Small intestine (tissue), 7 donors: Measurements from ENCODE around the gene RHOV. TPM values are rescaled to one million over a fixed set of nuclear protein-coding genes. Genes with fewer than 3 reads are reported as not detected.

ENCODE experiments used
- DNase-seq, 2 donors: peaks; one replicate each; pipeline versions ENCODE4 v3.0.0 to v3.0.0-alpha.2; 2013
- FAIRE-seq: peaks from 2 replicates; lab custom pipeline; 2012; peaks lifted over from hg19 to GRCh38; lab: Jason Lieb, UNC
- H3K27ac ChIP-seq, 3 donors: one replicate each; pipeline ENCODE4 v1.5.1; 2013; ENCODE audit warnings: low read length in 2 of 3, mild to moderate bottlenecking in 2 of 3, control low read depth in 1 of 3, inconsistent platforms in 1 of 3, low read depth in 1 of 3, moderate library complexity in 1 of 3
- H3K27me3 ChIP-seq, 3 donors: one replicate each; pipeline ENCODE4 v1.6.1; 2013; ENCODE audit warnings: low read length in 3 of 3, inconsistent platforms in 1 of 3; ENCODE audit not compliant: control insufficient read depth in 3 of 3, insufficient read depth in 3 of 3
- H3K36me3 ChIP-seq, 3 donors: one replicate each; pipeline ENCODE4 v1.6.1; 2013; ENCODE audit warnings: low read length in 3 of 3, inconsistent platforms in 1 of 3, low read depth in 1 of 3, mild to moderate bottlenecking in 1 of 3, moderate library complexity in 1 of 3; ENCODE audit not compliant: control insufficient read depth in 3 of 3, insufficient read depth in 2 of 3
- H3K4me1 ChIP-seq, 3 donors: one replicate each; pipeline ENCODE4 v1.6.1; 2013; ENCODE audit warnings: low read length in 2 of 3, inconsistent platforms in 1 of 3, low read depth in 1 of 3, mild to moderate bottlenecking in 1 of 3, moderate library complexity in 1 of 3; ENCODE audit not compliant: control insufficient read depth in 3 of 3, insufficient read depth in 2 of 3
- H3K4me3 ChIP-seq, 3 donors: one replicate each; pipeline ENCODE4 v1.5.1; 2013; ENCODE audit warnings: low read length in 3 of 3, control low read depth in 1 of 3, inconsistent platforms in 1 of 3, low read depth in 1 of 3, mild to moderate bottlenecking in 1 of 3, moderate library complexity in 1 of 3
- H3K9me3 ChIP-seq, 2 donors: one replicate each; pipeline ENCODE4 v1.6.1; 2013; ENCODE audit warnings: low read depth in 1 of 2, low read length in 1 of 2; ENCODE audit not compliant: control insufficient read depth in 2 of 2, insufficient read depth in 1 of 2
- WGBS, 3 donors: extraction: QIAGEN DNeasy Blood & Tissue Kit; methylation state at CpG; one replicate each; pipeline ENCODE4 v1.1.7; 2013; 5-methylcytosine and 5-hydroxymethylcytosine counted together
- polyA plus RNA-seq, 4 donors: library from polyadenylated mRNA; stranded (reverse) in 3 of 4; unstranded in 1 of 4; fragments of 200-250 nt in 3 of 4; fragments of 120-200 nt in 1 of 4; gene quantifications; one replicate each; pipeline versions ENCODE4 v1.2.1 to v1.2.3, GENCODE V29; 2013
- donor health status: healthy with polysubstance abuse.
- donor health status: control.
- donor health status: control.
- donor health status: Bipolar disorder and iron deficiency.
- donor health status: healthy.

The RHOV gene
- polyA plus RNA-seq, 4 donors: 0.67 to 1.9 (median 1.6) TPM

DNA sequence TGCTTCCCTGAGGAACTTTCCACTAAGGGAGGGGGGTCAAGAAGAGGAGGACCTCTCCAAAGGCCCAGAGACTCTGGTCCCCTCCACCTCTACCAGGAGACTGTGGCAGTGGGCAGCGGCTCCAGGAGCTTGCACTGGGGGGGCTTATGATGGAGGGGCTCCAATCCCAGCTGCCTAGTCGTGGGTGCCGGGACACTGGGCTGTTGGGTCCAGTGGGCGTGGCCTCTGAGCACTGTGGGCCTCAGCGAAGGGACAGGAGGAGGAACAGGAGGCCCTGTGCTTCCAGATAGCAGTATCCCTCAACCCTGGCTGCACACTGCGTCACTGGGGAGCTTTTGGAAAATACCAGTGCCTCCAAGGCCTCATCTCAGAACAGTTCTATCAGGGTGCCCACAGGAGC, 41.6 kb upstream of the RHOV start:
- DNase-seq (no peak), FAIRE-seq (no peak)
- H3K4me3 ChIP-seq: no peak overlapping the region
- H3K9me3 ChIP-seq: no peaks in the 10 kb centered on the region
- no peak overlapping the region for H3K27ac ChIP-seq
- no peaks in the 10 kb centered on the region for H3K27me3 ChIP-seq
- H3K36me3 ChIP-seq: peaks cover 0 to 3% (median 0%) of the 10 kb centered on the region in 3 donors
- 56 to 68% (median 63%) methylated on average over 5 to 6 of the region's 6 CpGs for WGBS, 3 donors
- H3K4me1 ChIP-seq: peaks cover 0 to 29% (median 0%) of the 10 kb centered on the region in 3 donors

DNA sequence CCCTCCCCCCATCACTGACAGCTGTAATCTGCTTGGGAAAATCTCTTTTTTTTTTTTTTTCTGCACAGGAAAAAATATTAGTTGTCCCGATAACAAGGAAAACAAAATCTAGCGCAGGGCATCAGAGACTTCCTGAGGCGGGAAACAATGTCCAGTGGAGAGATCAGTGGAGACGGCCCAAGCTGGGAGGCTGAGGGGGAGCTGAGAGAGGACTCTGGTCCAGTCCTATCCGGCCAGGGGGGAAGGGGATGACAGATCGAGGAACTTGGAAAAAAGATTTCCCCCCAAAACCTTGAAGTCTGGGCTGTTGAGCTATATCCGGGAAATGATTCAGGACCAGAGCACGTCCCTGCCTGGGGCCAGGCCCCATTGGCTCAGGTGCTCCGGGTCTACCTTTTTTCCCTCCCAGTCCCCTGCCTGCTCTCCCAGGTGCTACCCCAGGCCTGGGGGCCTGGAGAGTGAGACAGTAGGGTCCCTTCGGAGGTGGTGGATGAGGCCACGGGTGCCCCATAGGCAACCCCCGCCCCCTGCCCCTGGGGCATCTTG, 41.2 kb upstream of the RHOV start:
- Histone ChIP-seq H3K36me3 (peaks cover 0 to 3% (median 0%) of the 10 kb centered on the region in 3 donors), H3K4me1 (peaks cover 0 to 30% (median 0%) of the 10 kb centered on the region in 3 donors), H3K9me3 (no peaks in the 10 kb centered on the region), H3K4me3 (no peak overlapping the region), H3K27me3 (no peaks in the 10 kb centered on the region), H3K27ac (no peak overlapping the region)
- 79 to 90% (median 85%) methylated on average over 12 of the region's 12 CpGs for WGBS, 3 donors
- DNase-seq: no peak
- FAIRE-seq: no peak

DNA sequence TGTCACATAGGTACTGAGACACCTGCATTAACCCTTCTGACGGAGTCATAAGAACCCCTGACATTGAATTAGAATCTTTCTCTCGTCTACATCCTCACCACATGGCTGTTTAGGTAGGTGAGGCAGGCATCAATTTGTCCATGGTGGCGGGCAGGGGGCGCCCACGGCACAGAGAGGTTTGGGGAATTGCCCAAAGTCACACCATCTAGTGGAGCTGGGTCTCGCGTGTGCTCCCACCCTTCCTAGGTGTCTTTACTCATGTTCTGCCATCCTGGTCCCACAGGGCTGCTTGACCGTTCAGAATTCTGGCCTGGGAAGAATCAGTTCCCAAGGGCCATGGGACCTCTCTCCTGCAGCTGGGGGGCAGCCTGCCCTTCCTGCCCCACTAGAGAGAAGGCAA, 40.5 kb upstream of the RHOV start:
- Histone ChIP-seq H3K4me3 (no peak overlapping the region), H3K27ac (no peak overlapping the region), H3K9me3 (no peaks in the 10 kb centered on the region), H3K27me3 (no peaks in the 10 kb centered on the region), H3K4me1 (peaks cover 0 to 37% (median 6%) of the 10 kb centered on the region in 3 donors), H3K36me3 (peaks cover 0 to 3% (median 0%) of the 10 kb centered on the region in 3 donors)
- DNase-seq (no peak), FAIRE-seq (no peak)
- WGBS, 3 donors: 87 to 89% (median 88%) methylated on average over 8 of the region's 8 CpGs

GRCh38 chr15:40914013-40914412, 40.0 kb upstream of the RHOV start:
- FAIRE-seq: no peak
- Histone ChIP-seq H3K27ac (no peak overlapping the region), H3K9me3 (no peaks in the 10 kb centered on the region), H3K4me3 (no peak overlapping the region), H3K4me1 (peaks cover 0 to 34% (median 6%) of the 10 kb centered on the region in 3 donors), H3K36me3 (peaks cover 0 to 3% (median 0%) of the 10 kb centered on the region in 3 donors), H3K27me3 (no peaks in the 10 kb centered on the region)
- 94 to 98% (median 96%) methylated on average over 12 of the region's 12 CpGs for WGBS, 3 donors
- no peak for DNase-seq

DNA sequence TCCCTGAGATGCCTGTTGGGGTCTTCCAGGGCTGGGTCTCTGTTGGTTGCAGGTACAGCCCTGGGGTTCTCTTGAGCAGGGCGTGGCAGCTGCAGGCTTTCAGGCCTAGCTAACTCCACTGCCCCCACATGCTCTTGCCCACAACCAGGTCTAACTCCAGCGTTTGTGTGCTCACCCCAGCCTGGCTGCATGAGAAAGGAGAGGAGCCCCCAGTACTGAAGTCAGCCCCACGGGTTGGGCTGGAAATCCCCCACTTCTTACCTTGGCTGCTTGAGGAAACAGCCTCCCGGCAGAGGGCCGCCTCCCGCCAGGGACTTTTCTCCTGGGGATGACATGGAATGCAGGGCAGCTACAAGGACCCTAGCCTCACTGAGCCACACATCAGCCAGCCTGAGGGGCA, 38.4 kb upstream of the RHOV start:
- no peaks in the 10 kb centered on the region for H3K27me3 ChIP-seq
- no peak for FAIRE-seq

GRCh38 chr15:40911693-40912092, 37.7 kb upstream of the RHOV start:
- Histone ChIP-seq H3K4me1 (peaks cover 0 to 47% (median 6%) of the 10 kb centered on the region in 3 donors), H3K27me3 (no peaks in the 10 kb centered on the region), H3K36me3 (peaks cover 0 to 3% (median 0%) of the 10 kb centered on the region in 3 donors), H3K27ac (peak overlapping the region in 1 of 3 donors; percentile 35), H3K9me3 (no peaks in the 10 kb centered on the region), H3K4me3 (no peak overlapping the region)
- WGBS, 3 donors: 85 to 95% (median 88%) methylated on average over 2 of the region's 2 CpGs
- DNase-seq: no peak
- FAIRE-seq: no peak

More for the DNA sequence above, 38.4 kb upstream of the RHOV start:
- Histone ChIP-seq H3K9me3 (no peaks in the 10 kb centered on the region), H3K4me1 (peaks cover 0 to 40% (median 6%) of the 10 kb centered on the region in 3 donors), H3K4me3 (no peak overlapping the region), H3K36me3 (peaks cover 0 to 3% (median 0%) of the 10 kb centered on the region in 3 donors), H3K27ac (no peak overlapping the region)
- WGBS, 3 donors: 69 to 71% (median 71%) methylated on average over 6 of the region's 6 CpGs
- DNase-seq: no peak

DNA sequence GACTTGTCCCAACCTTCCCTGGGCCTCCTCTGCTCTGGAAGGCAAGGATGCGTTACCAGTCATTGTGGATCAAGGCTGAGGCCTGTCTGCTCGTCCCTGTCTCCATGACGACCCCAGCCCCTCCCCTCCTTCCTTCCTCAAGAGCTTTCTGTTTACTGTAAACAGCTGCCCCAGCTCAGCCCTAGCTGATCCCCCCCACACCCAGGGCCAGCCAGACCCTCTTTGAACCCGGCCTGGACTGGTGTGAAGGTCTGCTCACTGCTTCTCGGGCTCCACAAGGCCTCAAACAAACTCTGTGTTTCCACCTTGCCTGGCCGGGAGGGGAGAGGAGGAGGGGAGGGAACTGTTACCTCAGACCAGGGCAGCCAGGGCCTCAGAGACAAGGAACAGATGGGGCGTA, 37.1 kb upstream of the RHOV start:
- Histone ChIP-seq H3K4me3 (no peak overlapping the region), H3K36me3 (peaks cover 0 to 3% (median 0%) of the 10 kb centered on the region in 3 donors), H3K4me1 (peaks cover 0 to 52% (median 6%) of the 10 kb centered on the region in 3 donors), H3K9me3 (no peaks in the 10 kb centered on the region), H3K27ac (peak overlapping the region in 1 of 3 donors; percentile 35), H3K27me3 (no peaks in the 10 kb centered on the region)
- peak in 1 of 2 donors; percentile 38 for DNase-seq
- WGBS, 3 donors: 62 to 71% (median 70%) methylated on average over 7 of the region's 7 CpGs
- no peak for FAIRE-seq

- H3K9me3 ChIP-seq: no peaks in the 10 kb centered on the region
- no peak overlapping the region for H3K4me3 ChIP-seq
- peak overlapping the region in 1 of 3 donors; percentile 21 for H3K27ac ChIP-seq
- FAIRE-seq (no peak), DNase-seq (no peak)
- peaks cover 0 to 54% (median 6%) of the 10 kb centered on the region in 3 donors for H3K4me1 ChIP-seq
- H3K36me3 ChIP-seq: peaks cover 0 to 8% (median 0%) of the 10 kb centered on the region in 3 donors
- no peaks in the 10 kb centered on the region for H3K27me3 ChIP-seq
- 53 to 67% (median 61%) methylated on average over 17 of the region's 17 CpGs for WGBS, 3 donors
Measured at GRCh38 chr15:40909662-40910630, 35.9 kb upstream of the RHOV start.
